Iris pigment epithelial cell (primary cell): ENCODE measurements around the gene SSPN.

Experiments used
- DNase-seq: peaks from one replicate; pipeline ENCODE4 v3.0.0-alpha.2; 2011; ENCODE audit warnings: low read depth

The SSPN gene

GRCh38 chr12:26285401-26285800 is 90.0 kb downstream of the SSPN start:
- DNase-seq = no peak

GRCh38 chr12:26286186-26286585 is 90.8 kb downstream of the SSPN start:
- DNase-seq = no peak

- peak; percentile 23 for DNase-seq
Observed at GRCh38 chr12:26287671-26288381, 92.5 kb downstream of the SSPN start.

GRCh38 chr12:26290565-26290964 is 95.2 kb downstream of the SSPN start:
- no peak for DNase-seq

GRCh38 chr12:26292596-26292995 is 97.2 kb downstream of the SSPN start:
- no peak for DNase-seq

GRCh38 chr12:26293612-26294011 is 98.2 kb downstream of the SSPN start:
- peak; percentile 33 for DNase-seq

GRCh38 chr12:26295001-26295400 is 99.6 kb downstream of the SSPN start:
- DNase-seq = no peak

GRCh38 chr12:26297396-26298070 is 102.2 kb downstream of the SSPN start:
- DNase-seq = peak; percentile 21

GRCh38 chr12:26298785-26299621 is 103.6 kb downstream of the SSPN start:
- peak; percentile 87 for DNase-seq

- DNase-seq = no peak
Observed at GRCh38 chr12:26299751-26300150, 104.4 kb downstream of the SSPN start.
